Right lobe of liver (tissue), 4 donors: ENCODE data around the gene PHIP.

ENCODE experiments used
- CTCF ChIP-seq, 4 donors: fragments of 200-600 bp in 3 of 4; fragments of 450-650 bp in 1 of 4; IDR thresholded peaks; one replicate each; pipeline versions ENCODE4 v1.5.1 to v1.8.0; 2016 to 2022; ENCODE audit warnings: antibody characterized with exemption in 4 of 4, mild to moderate bottlenecking in 2 of 4
- POLR2A ChIP-seq: fragments of 450-650 bp; IDR thresholded peaks from one replicate; pipeline ENCODE4 v1.6.1; 2017; ENCODE audit warnings: antibody characterized with exemption, mild to moderate bottlenecking
- donor health status: DM: no; HTN: no; CAD: no.
- donor health status: DM: no; HTN: no; CAD: no.
- donor health status: DM: no; HTN: yes; CAD: no.

GRCh38 chr6:79045966-79046365, 32.1 kb downstream of the PHIP start:
- no peak for TF ChIP-seq CTCF (IDR thresholded peaks at IDR 0.05)
- TF ChIP-seq POLR2A, result no peak
